Kidney epithelial cell (primary cell): ENCODE measurements around the gene ACTR1B. TPM values are rescaled to one million over a fixed set of nuclear protein-coding genes. Genes with fewer than 3 reads are reported as not detected.

Experiments
- DNase-seq: peaks from one replicate; pipeline ENCODE4 v3.0.0-alpha.2; 2010; ENCODE audit warnings: low read depth
- H3K27me3 ChIP-seq: 2 replicates; pipeline ENCODE4 v1.6.0; 2011; ENCODE audit warnings: low read length; ENCODE audit not compliant: control insufficient read depth, insufficient read depth
- H3K36me3 ChIP-seq: 2 replicates; pipeline ENCODE4 v1.5.1; 2011; ENCODE audit warnings: low read length; ENCODE audit not compliant: control insufficient read depth, insufficient read depth
- H3K4me3 ChIP-seq: 2 replicates; pipeline ENCODE4 v1.5.1; 2011; ENCODE audit warnings: low read depth, mild to moderate bottlenecking, control low read depth, low read length
- total RNA-seq: library from RNA; depleted of rRNA; stranded (reverse); fragments of >200 nt; gene quantifications from 2 replicates; pipeline ENCODE4 v1.2.3, GENCODE V29; 2015
- TF ChIP-seq, protein P1 (sequence below): IDR thresholded peaks from 2 replicates; pipeline ENCODE4 v1.5.1; 2011; ENCODE audit warnings: mild to moderate bottlenecking, moderate library complexity, low read length, control low read depth, inconsistent platforms; ENCODE audit not compliant: insufficient read depth, poor library complexity, severe bottlenecking

The ACTR1B gene
- total RNA-seq, 1 donor from 2014 or later, result 50.3 TPM

DNA sequence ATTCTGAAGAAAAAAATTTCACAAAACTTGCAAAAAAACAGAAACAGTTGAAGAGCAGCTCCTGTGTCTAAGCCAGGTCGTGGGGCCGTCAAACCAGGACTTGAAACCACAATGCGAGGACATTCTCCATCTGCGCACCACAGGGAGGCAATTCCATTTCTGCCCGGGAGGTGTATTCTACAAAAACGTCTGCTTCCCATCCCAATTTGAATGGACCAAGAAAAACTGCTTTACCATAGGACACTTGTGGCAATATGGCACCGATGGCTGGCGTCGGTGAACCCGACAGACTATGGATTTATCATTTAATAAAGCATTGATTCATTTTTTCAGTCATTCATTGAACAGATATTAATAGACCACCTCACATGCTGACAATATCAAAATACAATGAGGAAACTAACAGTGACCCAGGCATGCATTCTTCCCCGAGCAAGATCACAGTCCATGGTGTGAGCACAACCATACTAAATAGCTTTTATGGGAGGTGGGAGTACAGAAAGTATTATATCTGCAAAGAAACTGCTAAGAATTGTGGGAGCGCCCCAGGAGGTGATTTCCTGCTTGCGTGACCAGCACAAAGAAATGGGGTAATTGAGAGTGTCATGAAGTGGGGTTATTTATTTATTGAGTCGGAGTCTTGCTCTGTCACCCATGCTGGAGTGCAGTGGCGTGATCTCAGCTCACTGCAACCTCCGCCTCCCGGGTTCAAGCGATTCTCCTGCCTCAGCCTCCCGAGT lies 39.1 kb upstream of the ACTR1B start:
- TF ChIP-seq, protein P1, sequence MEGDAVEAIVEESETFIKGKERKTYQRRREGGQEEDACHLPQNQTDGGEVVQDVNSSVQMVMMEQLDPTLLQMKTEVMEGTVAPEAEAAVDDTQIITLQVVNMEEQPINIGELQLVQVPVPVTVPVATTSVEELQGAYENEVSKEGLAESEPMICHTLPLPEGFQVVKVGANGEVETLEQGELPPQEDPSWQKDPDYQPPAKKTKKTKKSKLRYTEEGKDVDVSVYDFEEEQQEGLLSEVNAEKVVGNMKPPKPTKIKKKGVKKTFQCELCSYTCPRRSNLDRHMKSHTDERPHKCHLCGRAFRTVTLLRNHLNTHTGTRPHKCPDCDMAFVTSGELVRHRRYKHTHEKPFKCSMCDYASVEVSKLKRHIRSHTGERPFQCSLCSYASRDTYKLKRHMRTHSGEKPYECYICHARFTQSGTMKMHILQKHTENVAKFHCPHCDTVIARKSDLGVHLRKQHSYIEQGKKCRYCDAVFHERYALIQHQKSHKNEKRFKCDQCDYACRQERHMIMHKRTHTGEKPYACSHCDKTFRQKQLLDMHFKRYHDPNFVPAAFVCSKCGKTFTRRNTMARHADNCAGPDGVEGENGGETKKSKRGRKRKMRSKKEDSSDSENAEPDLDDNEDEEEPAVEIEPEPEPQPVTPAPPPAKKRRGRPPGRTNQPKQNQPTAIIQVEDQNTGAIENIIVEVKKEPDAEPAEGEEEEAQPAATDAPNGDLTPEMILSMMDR, result no peak
- Histone ChIP-seq H3K27me3 (peaks cover 4% of the 10 kb centered on the region), H3K4me3 (no peak overlapping the region), H3K36me3 (no peaks in the 10 kb centered on the region)
- no peak for DNase-seq

DNA sequence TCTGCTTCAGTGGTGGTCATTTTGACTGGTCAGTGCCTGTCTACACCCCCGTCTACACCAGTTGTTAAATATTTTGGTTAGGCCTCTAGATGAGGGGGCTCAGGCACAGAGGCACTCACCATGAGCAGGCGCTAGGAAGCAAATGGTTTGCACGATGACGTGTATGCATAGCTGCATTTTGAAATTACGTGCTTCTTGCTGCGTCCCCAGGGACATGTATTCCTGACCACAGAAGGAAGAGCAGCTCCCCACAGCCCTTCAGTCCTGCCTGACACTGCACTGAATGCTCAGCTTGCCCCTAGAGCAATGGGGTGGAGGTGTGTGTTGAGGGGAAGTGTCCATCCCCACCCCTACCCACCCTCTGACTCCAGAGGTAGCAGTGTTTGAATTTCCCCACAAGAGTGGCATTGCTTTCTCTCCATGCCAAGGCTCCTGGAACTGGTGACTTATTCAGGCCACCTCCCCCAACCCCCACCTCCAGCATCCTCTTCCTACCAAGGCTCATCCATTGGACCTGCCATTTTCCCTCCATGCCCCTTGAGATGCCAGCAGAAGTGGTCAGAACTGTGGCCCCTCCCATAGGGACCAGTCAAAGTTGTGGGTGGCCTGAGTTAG lies 38.1 kb upstream of the ACTR1B start:
- no peak for DNase-seq
- no peak overlapping the region for H3K4me3 ChIP-seq
- H3K27me3 ChIP-seq, result peaks cover 2% of the 10 kb centered on the region
- no peaks in the 10 kb centered on the region for H3K36me3 ChIP-seq
- TF ChIP-seq, protein P1, result no peak

GRCh38 chr2:97701186-97701585 lies 37.3 kb upstream of the ACTR1B start:
- DNase-seq, result no peak
- TF ChIP-seq, protein P1, result no peak
- no peaks in the 10 kb centered on the region for H3K36me3 ChIP-seq
- H3K27me3 ChIP-seq, result peaks cover 2% of the 10 kb centered on the region
- no peak overlapping the region for H3K4me3 ChIP-seq

GRCh38 chr2:97699765-97700444 lies 36.1 kb upstream of the ACTR1B start:
- TF ChIP-seq, protein P1, result peak; percentile 74
- no peaks in the 10 kb centered on the region for H3K27me3 ChIP-seq
- no peak for DNase-seq
- H3K4me3 ChIP-seq, result no peak overlapping the region
- H3K36me3 ChIP-seq, result no peaks in the 10 kb centered on the region

DNA sequence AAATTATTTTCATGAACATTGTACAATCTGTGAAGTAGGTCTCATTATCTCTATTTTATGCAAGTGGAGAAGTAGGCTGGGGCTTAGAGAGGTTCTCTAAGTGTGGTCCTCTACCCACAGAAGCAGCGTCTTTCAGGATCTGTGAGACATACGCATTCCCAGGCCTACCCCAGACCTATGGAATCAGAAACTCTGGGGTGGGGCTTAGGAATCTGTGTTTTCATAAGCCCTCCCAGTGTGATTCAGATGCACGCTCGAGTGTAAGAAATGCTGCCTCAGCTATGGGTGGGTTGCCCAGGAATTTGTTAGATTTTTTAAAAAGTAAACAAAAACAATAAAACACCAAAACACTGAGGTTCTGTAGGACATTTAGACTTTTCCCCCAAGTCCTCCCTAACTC lies 34.7 kb upstream of the ACTR1B start:
- Histone ChIP-seq H3K36me3 (no peaks in the 10 kb centered on the region), H3K27me3 (no peaks in the 10 kb centered on the region), H3K4me3 (no peak overlapping the region)
- no peak for DNase-seq
- TF ChIP-seq, protein P1, result no peak
